ENCODE measurements around the gene TSTD2. TPM values are rescaled to one million over a fixed set of nuclear protein-coding genes. Genes with fewer than 3 reads are reported as not detected.

TSTD2 gene
- total RNA-seq, 1 experiment from 2014 or later = 25.0 TPM

Other genes starting within 250 kb of the TSTD2 start
- 7.5 and 8.4 TPM in 2 replicates for gene TDRD7, start 221.3 kb downstream of the TSTD2 start, total RNA-seq (2014; rRNA removed; shearing (Covaris generic))
- 1.9 and 2.2 TPM in 2 replicates for gene TMOD1, start 131.7 kb downstream of the TSTD2 start, total RNA-seq (2014; rRNA removed; shearing (Covaris generic))
- gene NCBP1, start 453 bp upstream of the TSTD2 start, total RNA-seq (2014; rRNA removed; shearing (Covaris generic)) = 26.4 and 33.3 TPM in 2 replicates
- 10.4 and 12.4 TPM in 2 replicates for gene XPA, start 64.0 kb upstream of the TSTD2 start, total RNA-seq (2014; rRNA removed; shearing (Covaris generic))
- 0.05 and 0.26 TPM in 2 replicates for gene FOXE1, start 219.9 kb upstream of the TSTD2 start, total RNA-seq (2014; rRNA removed; shearing (Covaris generic))